GM21447 (cell line): ENCODE data around the gene LCTL.
"Not testable (repeated sequence)": the region's sequence is repeated elsewhere in the genome, so short reads cannot be mapped to it uniquely, and the experiment has no call there.

Experiments used
- ATAC-seq: cut with Tn5 transposase; IDR thresholded peaks from one replicate; pipeline ENCODE4 v1.9.1; 2021; ENCODE audit not compliant: unreplicated experiment

The LCTL gene

GRCh38 chr15:66503780-66504562 is 61.8 kb downstream of the LCTL start:
- ATAC-seq: no peak

- not testable (repeated sequence) for ATAC-seq
Observed at GRCh38 chr15:66503041-66503648, 62.7 kb downstream of the LCTL start.

GRCh38 chr15:66502491-66502890 is 63.3 kb downstream of the LCTL start:
- no peak for ATAC-seq

- not testable (repeated sequence) for ATAC-seq
Observed at GRCh38 chr15:66500346-66500745, 65.5 kb downstream of the LCTL start.

GRCh38 chr15:66498501-66499386 is 67.1 kb downstream of the LCTL start:
- no peak for ATAC-seq
